Measurements from ENCODE around the gene MAX.

The MAX gene

GRCh38 chr14:65079201-65079600 is 23.1 kb downstream of the MAX start:
- no peak overlapping the region for H3K4me3 ChIP-seq (ENCODE audit: low read length)
- no peaks in the 10 kb centered on the region for H3K27me3 ChIP-seq (replicated peaks; ENCODE audit: insufficient read depth, low read length)
- no peak for DNase-seq
- H3F3A ChIP-seq (ENCODE audit: insufficient read depth, low read length): no peaks in the 10 kb centered on the region
- H3K4me1 ChIP-seq (ENCODE audit: low read length): peaks cover 5% of the 10 kb centered on the region
- no peak overlapping the region for H3K9ac ChIP-seq (ENCODE audit: low read length)
- no peak overlapping the region for H3K4me2 ChIP-seq (ENCODE audit: low read depth, low read length)
- no peaks in the 10 kb centered on the region for H4K20me1 ChIP-seq (ENCODE audit: insufficient read depth, low read length)
- H3K27ac ChIP-seq (ENCODE audit: low read length): no peak overlapping the region
- H3K9me2 ChIP-seq (replicated peaks; ENCODE audit: insufficient read depth, low read length): no peaks in the 10 kb centered on the region
- H3K36me3 ChIP-seq (replicated peaks; ENCODE audit: insufficient read depth, low read length): no peaks in the 10 kb centered on the region
- H2AFZ ChIP-seq (ENCODE audit: low read length): no peak overlapping the region
- peaks cover 19% of the 10 kb centered on the region; the same call in 1 of the 2 replicates for H3K79me2 ChIP-seq (ENCODE audit: low read length)
- H3K9me3 ChIP-seq (replicated peaks; ENCODE audit: insufficient read depth, low read length): no peaks in the 10 kb centered on the region
- TF ChIP-seq, protein P1, sequence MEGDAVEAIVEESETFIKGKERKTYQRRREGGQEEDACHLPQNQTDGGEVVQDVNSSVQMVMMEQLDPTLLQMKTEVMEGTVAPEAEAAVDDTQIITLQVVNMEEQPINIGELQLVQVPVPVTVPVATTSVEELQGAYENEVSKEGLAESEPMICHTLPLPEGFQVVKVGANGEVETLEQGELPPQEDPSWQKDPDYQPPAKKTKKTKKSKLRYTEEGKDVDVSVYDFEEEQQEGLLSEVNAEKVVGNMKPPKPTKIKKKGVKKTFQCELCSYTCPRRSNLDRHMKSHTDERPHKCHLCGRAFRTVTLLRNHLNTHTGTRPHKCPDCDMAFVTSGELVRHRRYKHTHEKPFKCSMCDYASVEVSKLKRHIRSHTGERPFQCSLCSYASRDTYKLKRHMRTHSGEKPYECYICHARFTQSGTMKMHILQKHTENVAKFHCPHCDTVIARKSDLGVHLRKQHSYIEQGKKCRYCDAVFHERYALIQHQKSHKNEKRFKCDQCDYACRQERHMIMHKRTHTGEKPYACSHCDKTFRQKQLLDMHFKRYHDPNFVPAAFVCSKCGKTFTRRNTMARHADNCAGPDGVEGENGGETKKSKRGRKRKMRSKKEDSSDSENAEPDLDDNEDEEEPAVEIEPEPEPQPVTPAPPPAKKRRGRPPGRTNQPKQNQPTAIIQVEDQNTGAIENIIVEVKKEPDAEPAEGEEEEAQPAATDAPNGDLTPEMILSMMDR (IDR thresholded peaks at IDR 0.05; ENCODE audit: low read length): no peak
- TF ChIP-seq EZH2 (optimal IDR thresholded peaks at IDR 0.05; ENCODE audit: low read depth, low read length) (no peak), EZH2phosphoT487 (IDR thresholded peaks at IDR 0.05; ENCODE audit: low read length) (no peak)

- Histone ChIP-seq H3K4me2 (ENCODE audit: low read depth, low read length) (no peak overlapping the region), H3F3A (ENCODE audit: insufficient read depth, low read length) (no peaks in the 10 kb centered on the region), H2AFZ (ENCODE audit: low read length) (no peak overlapping the region), H3K4me1 (ENCODE audit: low read length) (no peaks in the 10 kb centered on the region; the same call in 1 of the 2 replicates), H3K9ac (ENCODE audit: low read length) (no peak overlapping the region), H3K27ac (ENCODE audit: low read length) (no peak overlapping the region; the same call in 1 of the 2 replicates), H3K36me3 (replicated peaks; ENCODE audit: insufficient read depth, low read length) (no peaks in the 10 kb centered on the region), H3K4me3 (ENCODE audit: low read length) (no peak overlapping the region), H3K27me3 (replicated peaks; ENCODE audit: insufficient read depth, low read length) (no peaks in the 10 kb centered on the region), H3K79me2 (ENCODE audit: low read length) (peaks cover 13% of the 10 kb centered on the region; the same call in 1 of the 2 replicates), H4K20me1 (ENCODE audit: insufficient read depth, low read length) (no peaks in the 10 kb centered on the region), H3K9me3 (replicated peaks; ENCODE audit: insufficient read depth, low read length) (no peaks in the 10 kb centered on the region), H3K9me2 (replicated peaks; ENCODE audit: insufficient read depth, low read length) (no peaks in the 10 kb centered on the region)
- DNase-seq: peak; percentile 21
- TF ChIP-seq, protein P1 (IDR thresholded peaks at IDR 0.05; ENCODE audit: low read length): no peak
- TF ChIP-seq EZH2phosphoT487 (IDR thresholded peaks at IDR 0.05; ENCODE audit: low read length): no peak
- TF ChIP-seq EZH2 (optimal IDR thresholded peaks at IDR 0.05; ENCODE audit: low read depth, low read length): no peak
These were observed 25.0 kb downstream of the MAX start for GRCh38 chr14:65077318-65077717.

DNA sequence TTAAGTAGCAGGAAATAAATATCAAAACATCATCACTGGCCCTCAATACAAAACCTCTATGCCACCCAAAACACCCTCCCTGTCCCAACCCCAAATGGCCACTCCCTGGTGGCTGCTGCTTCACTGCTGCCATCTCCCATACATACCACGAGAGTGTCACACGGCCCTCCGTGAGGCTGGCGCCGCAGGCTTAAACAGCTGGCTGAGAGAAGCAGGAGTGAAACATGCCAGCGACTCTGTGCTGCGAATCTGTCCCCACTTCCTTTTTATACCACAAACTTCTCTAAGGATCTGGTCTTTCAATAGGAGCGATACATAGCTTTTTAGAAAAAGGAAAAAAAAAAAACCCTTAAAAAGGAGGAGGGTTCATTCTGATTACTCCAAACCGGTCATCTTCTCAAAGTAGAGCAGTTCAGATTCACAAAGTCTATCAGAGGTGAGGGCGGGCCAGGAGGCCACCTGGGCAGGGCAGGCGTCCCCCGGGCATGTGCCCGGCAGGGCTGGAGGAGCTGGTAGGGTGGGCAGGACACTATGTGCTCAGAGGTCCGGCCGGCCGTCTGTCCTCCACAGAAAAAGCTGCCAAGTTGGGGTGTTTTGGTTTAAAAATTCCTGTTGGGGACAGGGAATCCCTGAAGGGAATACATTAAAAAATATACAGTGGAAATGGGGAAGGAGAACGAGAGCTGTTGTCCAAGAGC is 26.5 kb downstream of the MAX start:
- Histone ChIP-seq H3K4me2 (ENCODE audit: low read depth, low read length) (no peak overlapping the region), H2AFZ (ENCODE audit: low read length) (no peak overlapping the region), H3K9me2 (replicated peaks; ENCODE audit: insufficient read depth, low read length) (no peaks in the 10 kb centered on the region), H3K4me3 (ENCODE audit: low read length) (no peak overlapping the region), H3K9me3 (replicated peaks; ENCODE audit: insufficient read depth, low read length) (no peaks in the 10 kb centered on the region), H3K9ac (ENCODE audit: low read length) (no peak overlapping the region), H3K27me3 (replicated peaks; ENCODE audit: insufficient read depth, low read length) (no peaks in the 10 kb centered on the region), H3K79me2 (ENCODE audit: low read length) (peaks cover 3% of the 10 kb centered on the region; the same call in 1 of the 2 replicates), H3K27ac (ENCODE audit: low read length) (no peak overlapping the region), H4K20me1 (ENCODE audit: insufficient read depth, low read length) (no peaks in the 10 kb centered on the region), H3F3A (ENCODE audit: insufficient read depth, low read length) (peaks cover 2% of the 10 kb centered on the region; the same call in 1 of the 2 replicates), H3K4me1 (ENCODE audit: low read length) (no peaks in the 10 kb centered on the region), H3K36me3 (replicated peaks; ENCODE audit: insufficient read depth, low read length) (no peaks in the 10 kb centered on the region)
- no peak for DNase-seq
- TF ChIP-seq EZH2phosphoT487 (IDR thresholded peaks at IDR 0.05; ENCODE audit: low read length) (no peak), EZH2 (optimal IDR thresholded peaks at IDR 0.05; ENCODE audit: low read depth, low read length) (no peak)
- TF ChIP-seq, protein P1 (IDR thresholded peaks at IDR 0.05; ENCODE audit: low read length): no peak

Data from MM.1S (cell line).